ENCODE measurements around the gene MOGAT1.

Gene MOGAT1

DNA sequence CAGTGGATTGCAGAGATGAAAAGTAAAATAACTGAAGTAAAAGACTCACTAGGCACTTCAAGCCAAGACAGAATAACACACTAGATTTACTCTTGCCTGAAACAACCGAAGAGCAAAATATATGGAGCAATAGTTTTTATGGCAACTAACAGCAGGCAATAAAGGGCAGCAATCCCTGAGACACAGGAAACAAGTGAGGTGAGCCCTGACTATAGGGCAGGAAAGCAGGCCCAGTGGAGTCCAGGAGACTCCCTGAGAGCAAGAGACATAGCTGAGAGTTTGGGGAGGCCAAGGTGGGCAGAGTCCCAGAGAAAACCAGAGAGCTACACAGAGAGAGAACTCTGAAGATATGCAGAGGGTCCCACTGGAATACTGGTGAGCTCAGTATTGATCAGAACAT lies 34.4 kb upstream of the MOGAT1 start:
- no peak overlapping the region for H3K4me3 Mint-ChIP-seq
- no peaks in the 10 kb centered on the region for H3K27me3 Mint-ChIP-seq (ENCODE audit: low read depth)
- H3K9me3 Mint-ChIP-seq, result no peaks in the 10 kb centered on the region
- H3K27ac Mint-ChIP-seq, result no peak overlapping the region
- TF ChIP-seq, protein P1, sequence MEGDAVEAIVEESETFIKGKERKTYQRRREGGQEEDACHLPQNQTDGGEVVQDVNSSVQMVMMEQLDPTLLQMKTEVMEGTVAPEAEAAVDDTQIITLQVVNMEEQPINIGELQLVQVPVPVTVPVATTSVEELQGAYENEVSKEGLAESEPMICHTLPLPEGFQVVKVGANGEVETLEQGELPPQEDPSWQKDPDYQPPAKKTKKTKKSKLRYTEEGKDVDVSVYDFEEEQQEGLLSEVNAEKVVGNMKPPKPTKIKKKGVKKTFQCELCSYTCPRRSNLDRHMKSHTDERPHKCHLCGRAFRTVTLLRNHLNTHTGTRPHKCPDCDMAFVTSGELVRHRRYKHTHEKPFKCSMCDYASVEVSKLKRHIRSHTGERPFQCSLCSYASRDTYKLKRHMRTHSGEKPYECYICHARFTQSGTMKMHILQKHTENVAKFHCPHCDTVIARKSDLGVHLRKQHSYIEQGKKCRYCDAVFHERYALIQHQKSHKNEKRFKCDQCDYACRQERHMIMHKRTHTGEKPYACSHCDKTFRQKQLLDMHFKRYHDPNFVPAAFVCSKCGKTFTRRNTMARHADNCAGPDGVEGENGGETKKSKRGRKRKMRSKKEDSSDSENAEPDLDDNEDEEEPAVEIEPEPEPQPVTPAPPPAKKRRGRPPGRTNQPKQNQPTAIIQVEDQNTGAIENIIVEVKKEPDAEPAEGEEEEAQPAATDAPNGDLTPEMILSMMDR (IDR thresholded peaks at IDR 0.05; ENCODE audit: unreplicated experiment in 3 of 3), result no peak
- H3K36me3 Mint-ChIP-seq (ENCODE audit: low read depth), result peaks cover 66% of the 10 kb centered on the region
- no peaks in the 10 kb centered on the region for H3K4me1 Mint-ChIP-seq

DNA sequence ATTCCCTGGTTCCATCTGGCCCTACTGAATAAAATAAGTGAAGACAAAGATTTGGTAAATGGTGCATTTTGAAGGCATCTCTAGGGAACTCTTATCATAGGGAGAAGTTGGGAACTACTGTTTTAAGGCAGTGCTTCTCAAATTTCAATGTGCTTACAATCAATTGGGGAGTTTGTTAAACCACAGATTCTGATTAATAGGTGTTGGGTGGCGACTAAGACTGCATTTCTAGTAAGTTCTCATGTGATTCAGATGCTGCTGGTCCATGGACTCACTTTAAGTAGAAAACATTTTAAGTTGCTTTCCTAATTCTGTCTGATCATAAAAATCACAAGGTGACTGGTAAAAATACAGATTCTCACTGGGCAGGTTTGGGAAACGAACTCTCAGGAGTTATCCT lies 30.1 kb upstream of the MOGAT1 start:
- TF ChIP-seq, protein P1 (IDR thresholded peaks at IDR 0.05; ENCODE audit: unreplicated experiment in 3 of 3), result no peak
- no peaks in the 10 kb centered on the region for H3K4me1 Mint-ChIP-seq

DNA sequence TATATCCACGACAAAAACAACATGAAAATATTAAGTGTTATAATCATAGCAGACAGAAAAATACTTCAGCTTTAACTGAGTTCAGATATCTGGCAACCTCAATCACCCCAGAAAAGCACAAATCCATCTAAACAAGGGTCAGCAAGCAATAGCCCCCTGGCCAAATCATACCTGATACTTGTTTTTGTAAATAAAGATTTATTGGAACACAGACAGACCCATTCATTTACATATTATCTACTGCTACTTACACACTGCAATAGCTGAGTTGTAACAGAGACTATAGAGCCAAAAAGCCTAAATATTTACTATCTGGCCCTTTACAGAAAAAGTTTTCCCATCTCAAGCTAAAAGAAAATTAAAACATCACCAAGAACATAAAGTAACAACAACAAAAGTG lies 28.3 kb upstream of the MOGAT1 start:
- Mint-ChIP-seq H3K36me3 (ENCODE audit: low read depth) (peaks cover 46% of the 10 kb centered on the region), H3K27me3 (ENCODE audit: low read depth) (no peaks in the 10 kb centered on the region), H3K4me3 (no peak overlapping the region), H3K27ac (no peak overlapping the region), H3K4me1 (no peaks in the 10 kb centered on the region), H3K9me3 (no peaks in the 10 kb centered on the region)
- TF ChIP-seq, protein P1 (IDR thresholded peaks at IDR 0.05; ENCODE audit: unreplicated experiment in 3 of 3), result no peak

More for the DNA sequence above, 30.1 kb upstream of the MOGAT1 start:
- no peaks in the 10 kb centered on the region for H3K27me3 Mint-ChIP-seq (ENCODE audit: low read depth)
- peaks cover 53% of the 10 kb centered on the region for H3K36me3 Mint-ChIP-seq (ENCODE audit: low read depth)
- no peak overlapping the region for H3K4me3 Mint-ChIP-seq
- no peaks in the 10 kb centered on the region for H3K9me3 Mint-ChIP-seq
- H3K27ac Mint-ChIP-seq, result no peak overlapping the region

DNA sequence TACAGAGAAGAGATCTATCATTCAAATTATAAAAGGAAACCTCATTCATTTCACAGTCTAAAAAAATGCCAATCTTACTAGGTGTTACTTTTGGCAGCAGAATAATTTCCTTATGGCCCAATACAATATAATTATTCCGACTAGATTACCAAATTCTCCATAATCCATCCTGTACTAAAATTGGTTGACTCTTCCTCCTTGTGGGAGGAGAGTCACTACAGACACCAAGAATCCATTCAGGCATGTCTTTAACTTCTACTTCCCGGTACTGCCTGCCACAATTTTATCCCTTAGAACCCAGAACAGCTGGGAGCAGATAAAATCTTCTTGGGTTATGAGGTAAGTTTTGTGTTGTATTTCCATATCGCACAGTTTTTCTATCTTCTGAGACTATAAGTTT lies 25.4 kb upstream of the MOGAT1 start:
- peaks cover 37% of the 10 kb centered on the region for H3K36me3 Mint-ChIP-seq (ENCODE audit: low read depth)
- H3K4me3 Mint-ChIP-seq, result no peak overlapping the region

DNA sequence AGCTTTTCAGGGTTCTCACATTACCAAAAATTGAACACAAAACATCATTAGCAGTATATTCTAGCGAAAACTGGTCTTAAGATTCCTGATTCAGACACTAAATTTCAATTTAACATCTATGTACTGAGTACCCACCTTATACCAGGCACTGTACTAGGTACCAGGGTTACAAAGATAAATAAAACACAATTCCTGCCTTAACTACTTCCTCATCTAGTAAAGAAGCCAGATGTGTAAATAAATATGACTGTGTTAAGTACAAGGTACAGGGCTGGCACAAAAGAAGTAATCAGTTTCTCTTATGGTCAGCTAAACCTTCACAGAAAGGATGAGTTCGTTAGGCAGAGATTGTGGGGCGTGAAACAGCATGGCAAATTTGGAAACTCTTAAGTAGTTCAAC lies 21.7 kb upstream of the MOGAT1 start:
- H3K27me3 Mint-ChIP-seq (ENCODE audit: low read depth), result no peaks in the 10 kb centered on the region

More for the DNA sequence above, 25.4 kb upstream of the MOGAT1 start:
- Mint-ChIP-seq H3K9me3 (no peaks in the 10 kb centered on the region), H3K27me3 (ENCODE audit: low read depth) (no peaks in the 10 kb centered on the region), H3K27ac (no peak overlapping the region), H3K4me1 (no peaks in the 10 kb centered on the region)
- TF ChIP-seq, protein P1 (IDR thresholded peaks at IDR 0.05; ENCODE audit: unreplicated experiment in 3 of 3), result no peak

More for the DNA sequence above, 21.7 kb upstream of the MOGAT1 start:
- H3K4me3 Mint-ChIP-seq, result no peak overlapping the region
- H3K4me1 Mint-ChIP-seq, result peaks cover 7% of the 10 kb centered on the region
- peaks cover 17% of the 10 kb centered on the region for H3K36me3 Mint-ChIP-seq (ENCODE audit: low read depth)
- no peaks in the 10 kb centered on the region for H3K9me3 Mint-ChIP-seq
- H3K27ac Mint-ChIP-seq, result no peak overlapping the region
- TF ChIP-seq, protein P1 (IDR thresholded peaks at IDR 0.05; ENCODE audit: unreplicated experiment in 3 of 3), result no peak

All from nephron (organoid).